ENCODE measurements around the gene LRRC38. TPM values are rescaled to one million over a fixed set of nuclear protein-coding genes. Genes with fewer than 3 reads are reported as not detected.

LRRC38 gene
- total and polyA plus RNA-seq, 2 of the 13 experiments (the other 11 are each of a cell fraction or from before 2014, with no cell fraction given) = not detected

GRCh38 chr1:13554798-13555197 lies 41.0 kb upstream of the LRRC38 start:
- Histone ChIP-seq H2AFZ (ENCODE audit: low read length) (no peak overlapping the region), H4K20me1 (ENCODE audit: insufficient read depth, low read length) (0 out of 2 replicates have a peak, but pooled peaks cover 3% of the 10 kb centered on the region), H3K9ac (ENCODE audit: insufficient read depth, low read depth, low read length) (no peak overlapping the region), H3K79me2 (ENCODE audit: insufficient read depth, low read length) (no peaks in the 10 kb centered on the region), H3K27ac (ENCODE audit: extremely low read length, insufficient read depth, low read length) (no peak overlapping the region), H3K4me1 (ENCODE audit: insufficient read depth, low read length) (no peaks in the 10 kb centered on the region), H3K9me3 (ENCODE audit: low read length) (no peaks in the 10 kb centered on the region), H3K36me3 (replicated peaks in 1 of 2; ENCODE audit: control insufficient read depth in 1 of 2, insufficient read depth in 2 of 2, low read length in 2 of 2) (no peaks in the 10 kb centered on the region), H3K27me3 (ENCODE audit: control insufficient read depth in 1 of 2, insufficient read depth in 2 of 2, low read length in 2 of 2) (peaks cover 0 to 8% of the 10 kb centered on the region in 2 experiments; a peak in 1 of 5 replicates), H3K4me2 (ENCODE audit: low read depth, low read length) (no peak overlapping the region), H3K4me3 (replicated peaks in 1 of 3; ENCODE audit: insufficient read depth in 1 of 3, low read depth in 2 of 3, low read length in 3 of 3) (no peak overlapping the region)
- WGBS (ENCODE audit: low lambda C conversion rate) = 83% methylated on average over 26 of the region's 28 CpGs
- TF ChIP-seq SMAD1 (CRISPR knock-in tag; IDR thresholded peaks at IDR 0.05; ENCODE audit: borderline replicate concordance, low read depth) = no peak
- TF ChIP-seq CHD4 (IDR thresholded peaks at IDR 0.05; ENCODE audit: borderline replicate concordance, low read length) = no peak
- no peak for TF ChIP-seq RXRA (CRISPR knock-in tag; IDR thresholded peaks at IDR 0.05)
- no peak for TF ChIP-seq ZNF713 (CRISPR knock-in tag; IDR thresholded peaks at IDR 0.05)
- TF ChIP-seq ZNF720 (CRISPR knock-in tag; IDR thresholded peaks at IDR 0.05) = no peak
- TF ChIP-seq U2AF1 (optimal IDR thresholded peaks at IDR 0.05; ENCODE audit: low read depth, low read length) = no peak
- TF ChIP-seq ZNF782 (CRISPR knock-in tag; IDR thresholded peaks at IDR 0.05; ENCODE audit: borderline replicate concordance) = no peak
- TF ChIP-seq ZNF251 (CRISPR knock-in tag; IDR thresholded peaks at IDR 0.05) = no peak
- no peak for TF ChIP-seq ZNF317 (CRISPR knock-in tag; IDR thresholded peaks at IDR 0.05)
- intact Hi-C loops (cut with micrococcal nuclease; ENCODE audit: unreplicated experiment) (no loop called here), in situ Hi-C loops (cut with HindIII; ENCODE audit: extremely low pct_ligation_motif_present, low pct_unique_long_range_greater_than_20kb) (no loop called here)
- FAIRE-seq = no peak
- ChIA-PET CTCF (ENCODE audit: low intra/inter-chr PET ratio, low total read pairs) (no interaction called here), POLR2A (no interaction called here)
- no TSS peak for BruUV-seq (replicated peaks)
- no peak for DNase-seq (ENCODE audit: low spot score)
- no peak for ATAC-seq

GRCh38 chr1:13550663-13551062 lies 36.9 kb upstream of the LRRC38 start:
- no TSS peak for BruUV-seq (replicated peaks)
- CTCF ChIA-PET (ENCODE audit: low intra/inter-chr PET ratio, low total read pairs) = no interaction called here
- intact Hi-C loops (cut with micrococcal nuclease; ENCODE audit: unreplicated experiment) = no loop called here
- TF ChIP-seq REST (IDR thresholded peaks at IDR 0.05; ENCODE audit: borderline replicate concordance in 1 of 2, low read depth in 1 of 2, low read length in 2 of 2) (no peak), ZNF800 (CRISPR knock-in tag; IDR thresholded peaks at IDR 0.05) (no peak), ONECUT2 (CRISPR knock-in tag; IDR thresholded peaks at IDR 0.05) (no peak), THYN1 (CRISPR knock-in tag; IDR thresholded peaks at IDR 0.05; ENCODE audit: borderline replicate concordance, low read depth) (no peak), HOXA5 (CRISPR knock-in tag; IDR thresholded peaks at IDR 0.05) (no peak), ZKSCAN8 (CRISPR knock-in tag; IDR thresholded peaks at IDR 0.05; ENCODE audit: borderline replicate concordance) (no peak)

More at GRCh38 chr1:13550663-13551062, 36.9 kb upstream of the LRRC38 start:
- H3K9ac ChIP-seq (ENCODE audit: insufficient read depth, low read depth, low read length) = no peak overlapping the region
- H3K9me3 ChIP-seq (ENCODE audit: low read length) = no peaks in the 10 kb centered on the region
- no peaks in the 10 kb centered on the region for H4K20me1 ChIP-seq (ENCODE audit: insufficient read depth, low read length)
- in situ Hi-C loops (cut with HindIII; ENCODE audit: extremely low pct_ligation_motif_present, low pct_unique_long_range_greater_than_20kb) = no loop called here
- H3K4me3 ChIP-seq (replicated peaks in 1 of 3; ENCODE audit: insufficient read depth in 1 of 3, low read depth in 2 of 3, low read length in 3 of 3) = no peak overlapping the region
- H3K27me3 ChIP-seq (ENCODE audit: control insufficient read depth in 1 of 2, insufficient read depth in 2 of 2, low read length in 2 of 2) = peaks cover 0 to 4% of the 10 kb centered on the region in 2 experiments; a peak in 2 of 5 replicates
- POLR2A ChIA-PET = no interaction called here
- H2AFZ ChIP-seq (ENCODE audit: low read length) = no peak overlapping the region
- H3K4me2 ChIP-seq (ENCODE audit: low read depth, low read length) = no peak overlapping the region
- no peaks in the 10 kb centered on the region for H3K36me3 ChIP-seq (replicated peaks in 1 of 2; ENCODE audit: control insufficient read depth in 1 of 2, insufficient read depth in 2 of 2, low read length in 2 of 2)
- WGBS (ENCODE audit: low lambda C conversion rate) = 52% methylated on average over 4 of the region's 4 CpGs
- no peak for DNase-seq (ENCODE audit: low spot score)
- no peaks in the 10 kb centered on the region for H3K79me2 ChIP-seq (ENCODE audit: insufficient read depth, low read length)
- ATAC-seq = no peak
- no peak overlapping the region for H3K27ac ChIP-seq (ENCODE audit: extremely low read length, insufficient read depth, low read length)
- FAIRE-seq = no peak
- H3K4me1 ChIP-seq (ENCODE audit: insufficient read depth, low read length) = no peaks in the 10 kb centered on the region

Data from HepG2 (cell line).